NCI-H82 treated with DMSO at 0.1 percent for 48 hours (cell line): ENCODE measurements around the gene RBM5.

Source experiments
- DNase-seq: peaks from one replicate; lab custom pipeline; 2025; ENCODE audit not compliant: unreplicated experiment; lab: John Stamatoyannopoulos, UW

Gene RBM5

GRCh38 chr3:50138266-50139200 is 49.8 kb downstream of the RBM5 start:
- peak; percentile 74 for DNase-seq

DNA sequence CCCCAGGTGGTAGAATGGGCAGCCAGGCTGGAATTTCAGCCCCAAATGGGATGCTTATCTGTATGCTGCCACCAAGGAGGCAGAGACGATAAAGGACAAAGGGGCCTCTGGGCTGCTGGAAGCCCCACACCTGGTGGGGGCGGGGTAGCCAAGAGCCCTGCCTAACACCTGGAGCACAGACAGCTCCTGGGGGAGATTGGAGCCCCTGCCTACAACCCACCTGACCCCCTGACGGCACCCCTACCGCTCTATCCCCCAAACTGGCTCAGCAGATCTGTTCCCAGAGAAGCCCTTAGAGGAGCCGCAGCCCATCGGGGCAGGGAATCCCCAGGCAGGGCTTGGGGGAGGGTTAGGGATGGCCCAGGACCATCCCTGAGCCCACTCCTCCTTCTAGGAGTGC is 50.6 kb downstream of the RBM5 start:
- DNase-seq = no peak

DNA sequence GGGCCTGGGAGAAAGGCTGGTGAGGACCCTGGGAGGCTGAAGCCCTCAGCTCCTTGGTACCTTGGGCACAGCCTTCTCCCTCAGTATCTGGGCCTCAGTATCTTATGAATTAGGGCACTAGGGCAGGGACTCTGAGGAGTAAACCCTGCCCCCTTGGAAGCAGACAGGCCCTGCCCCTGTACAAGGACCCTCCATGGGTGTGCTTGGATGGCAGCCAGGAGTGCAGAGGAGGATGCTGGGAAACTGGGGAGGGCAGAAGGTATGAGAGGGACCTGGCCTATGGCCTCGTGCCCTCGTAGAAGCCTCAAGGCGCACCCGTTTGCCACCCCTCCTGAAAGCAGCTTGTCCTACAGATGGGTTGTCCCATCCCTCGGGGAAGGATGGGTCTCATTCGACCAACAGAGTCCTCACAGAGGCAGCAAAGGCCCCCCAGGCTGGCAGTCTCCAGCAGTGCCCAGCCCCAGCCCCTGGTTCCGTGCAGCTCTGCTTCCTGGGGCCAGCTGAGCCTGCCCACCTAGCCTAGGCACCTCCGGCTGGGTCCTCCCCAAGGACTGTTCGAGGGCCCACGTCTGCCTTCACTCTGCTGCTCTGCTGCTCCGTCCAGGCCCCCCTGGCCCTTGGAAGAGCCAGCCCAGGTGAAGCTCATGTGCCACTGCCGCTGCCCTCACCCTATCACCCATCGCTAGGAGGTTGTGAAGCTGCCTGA is 51.2 kb downstream of the RBM5 start:
- DNase-seq = no peak

DNA sequence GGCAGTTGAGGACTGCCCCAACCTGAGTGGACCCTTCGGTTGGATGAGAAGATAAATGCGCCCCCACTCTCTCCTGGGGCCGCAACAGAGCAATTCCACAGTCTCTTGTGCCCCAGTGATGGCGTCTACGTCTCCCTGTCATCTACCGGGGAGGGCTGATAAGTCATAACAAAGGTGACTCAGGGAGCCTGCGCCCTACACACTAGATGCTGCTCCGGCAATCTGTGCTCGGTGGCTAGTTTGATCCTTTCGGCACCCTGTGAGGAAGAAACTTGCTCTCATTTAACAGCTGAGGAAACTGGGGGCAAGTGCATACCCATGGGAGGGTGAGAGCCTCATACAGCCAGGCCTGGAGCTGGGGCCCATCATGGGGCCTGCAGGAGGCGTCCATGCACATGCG is 52.3 kb downstream of the RBM5 start:
- DNase-seq = no peak

DNA sequence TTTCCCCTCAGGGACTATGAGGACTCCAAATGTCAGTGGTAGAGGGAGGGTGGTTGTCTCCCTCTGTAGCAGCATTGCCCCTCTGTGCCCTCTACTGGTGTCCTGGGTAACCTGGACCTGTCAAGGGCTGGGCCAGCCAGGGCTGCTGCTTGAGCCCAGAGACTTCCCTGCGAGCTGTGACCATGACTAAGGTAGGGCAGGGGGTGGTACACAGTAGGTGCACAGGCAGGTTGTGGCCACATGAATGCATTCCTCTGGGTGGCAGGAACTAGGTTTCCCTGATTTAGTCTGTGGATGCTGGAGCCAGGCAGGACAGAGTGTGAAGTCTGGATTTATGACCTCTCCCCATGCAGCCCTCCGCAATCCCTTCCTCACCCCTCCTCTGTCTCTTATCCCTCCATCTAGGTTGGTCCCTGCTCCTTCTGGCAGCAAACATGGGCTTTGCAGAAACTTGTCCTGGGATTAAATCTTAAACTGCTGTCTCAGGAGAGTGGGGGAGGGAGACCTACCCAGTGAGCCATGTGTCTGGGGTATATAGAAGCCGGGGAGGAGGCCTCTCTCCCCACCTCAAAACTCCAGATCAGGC is 57.7 kb downstream of the RBM5 start:
- peak; percentile 95 for DNase-seq

GRCh38 chr3:50147016-50147415 is 58.3 kb downstream of the RBM5 start:
- no peak for DNase-seq

GRCh38 chr3:50147447-50147846 is 58.7 kb downstream of the RBM5 start:
- no peak for DNase-seq

DNA sequence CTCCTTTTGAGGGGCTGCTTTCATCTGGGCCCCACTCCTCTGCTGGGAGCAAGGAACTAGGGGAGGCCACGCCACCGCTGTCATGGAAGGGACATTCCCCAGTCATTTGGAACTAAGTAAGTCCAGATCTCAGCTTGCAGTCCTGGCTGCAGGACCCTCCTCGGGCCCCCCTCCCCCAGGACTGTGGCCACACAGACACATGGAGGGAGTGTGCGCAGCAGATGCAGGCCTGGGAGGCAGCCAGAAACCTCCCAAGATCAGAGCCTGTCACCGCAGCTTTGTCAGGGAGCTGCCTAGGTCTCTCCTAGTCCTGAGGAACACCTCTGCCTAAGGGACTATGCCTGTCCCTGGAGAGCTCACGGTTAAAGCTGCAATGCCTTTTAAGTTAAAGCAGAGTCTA is 59.1 kb downstream of the RBM5 start:
- no peak for DNase-seq

DNA sequence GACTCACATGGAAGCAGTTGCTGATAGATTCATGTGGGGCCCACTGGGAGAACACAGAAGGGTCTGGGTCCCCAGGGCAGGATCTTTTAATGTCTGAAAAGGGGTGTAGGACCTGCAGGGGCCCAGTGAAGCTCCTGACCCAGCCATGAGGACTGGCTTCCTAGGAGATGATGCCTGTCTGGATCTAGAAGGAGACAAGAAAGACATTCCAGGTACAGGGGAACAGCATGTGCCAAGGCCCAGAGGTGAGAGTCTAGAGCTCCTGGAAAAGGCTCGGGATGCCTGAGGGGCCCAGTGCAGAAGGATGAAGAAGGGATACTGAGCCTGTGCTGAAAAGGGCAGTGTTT is 61.7 kb downstream of the RBM5 start:
- no peak for DNase-seq

DNA sequence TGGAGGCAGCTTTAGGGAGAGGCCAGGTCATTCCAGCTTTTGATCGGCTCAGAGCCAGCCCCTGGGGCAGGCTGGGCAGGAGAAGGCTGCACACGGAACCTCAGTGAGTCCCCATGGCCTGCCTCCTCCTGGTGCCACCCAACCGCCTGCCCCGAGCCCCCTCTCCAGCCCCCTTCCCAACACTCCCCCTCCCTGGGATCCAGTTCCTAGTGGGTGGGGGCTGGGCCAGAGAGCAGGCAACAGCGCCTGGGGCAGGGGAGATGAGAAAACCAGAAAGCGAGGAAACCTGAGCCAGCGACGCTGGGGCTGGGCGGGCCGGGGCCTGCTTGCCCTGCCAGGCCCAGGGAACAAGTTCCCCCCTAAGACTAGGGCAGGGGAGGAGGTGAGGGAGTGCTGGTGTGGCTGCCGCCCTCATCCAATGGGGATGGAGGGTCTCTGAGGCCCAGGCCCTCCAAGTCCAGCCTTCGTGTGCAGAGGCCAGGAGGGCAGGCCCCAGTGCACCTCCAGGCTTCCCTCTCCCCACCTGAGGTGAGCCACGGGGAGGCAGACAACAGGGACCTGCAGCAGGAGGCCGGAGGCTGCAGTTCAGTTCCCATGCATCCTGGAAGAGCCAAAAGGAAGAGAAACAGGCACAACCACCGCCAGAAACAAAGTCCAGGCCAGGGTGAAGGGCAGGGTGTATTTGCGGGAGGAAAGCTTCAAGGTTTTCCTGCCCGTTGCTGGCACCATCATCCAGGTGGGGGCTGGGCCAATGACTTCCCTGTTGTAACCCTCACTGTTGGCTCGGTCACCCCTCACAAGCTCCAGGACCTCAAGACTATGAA is 62.4 kb downstream of the RBM5 start:
- no peak for DNase-seq

DNA sequence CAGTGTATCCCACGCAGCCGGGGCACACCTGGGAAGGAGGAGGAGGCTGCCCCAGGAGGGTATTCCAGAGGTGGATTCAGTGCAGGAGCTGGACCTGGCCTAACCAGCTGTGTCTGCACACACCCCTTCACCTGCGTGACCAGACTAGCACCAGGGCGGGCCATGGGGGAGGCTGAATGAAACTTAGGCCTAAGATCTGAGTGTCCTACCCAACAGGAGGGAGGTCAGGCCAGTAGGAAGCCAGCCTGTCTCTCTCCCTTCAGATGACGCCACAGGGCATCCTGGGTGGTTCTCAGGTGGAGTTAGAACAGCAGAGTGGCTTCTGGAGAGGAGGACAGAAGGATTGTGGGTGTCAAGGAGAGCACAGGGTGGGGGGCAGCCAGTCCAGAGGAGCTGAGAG is 63.0 kb downstream of the RBM5 start:
- DNase-seq = no peak

- DNase-seq = no peak
These were observed 65.2 kb downstream of the RBM5 start for GRCh38 chr3:50153782-50154475.

- DNase-seq = no peak
These were observed 65.7 kb downstream of the RBM5 start for GRCh38 chr3:50154476-50154839.

- no peak for DNase-seq
These were observed 66.2 kb downstream of the RBM5 start, which contains the start of gene SEMA3F for GRCh38 chr3:50154840-50155490. Gene SEMA3F (plus strand): TSS chr3:50155324. CDS start chr3:50159623, 4,299 bp downstream.

DNA sequence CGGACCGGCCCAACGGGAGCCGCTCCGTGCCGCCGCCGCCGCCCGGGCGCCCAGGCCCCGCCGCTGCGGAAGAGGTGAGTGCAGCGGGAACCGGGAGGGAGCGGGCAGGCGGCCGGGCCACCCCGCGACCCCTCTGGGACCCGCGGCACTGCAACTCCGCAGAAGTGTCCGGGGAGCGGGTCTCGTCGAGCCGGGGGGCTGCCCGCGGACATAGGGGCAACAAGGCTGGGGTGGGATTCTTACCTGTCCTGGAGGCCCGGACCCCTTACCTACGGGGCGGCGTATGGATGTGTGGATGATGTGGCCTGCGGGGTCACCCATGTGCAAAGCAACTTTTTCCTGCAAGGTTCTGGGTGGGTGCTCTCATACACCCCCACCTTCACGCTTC is 66.8 kb downstream of the RBM5 start:
- no peak for DNase-seq

- no peak for DNase-seq
These were observed 67.2 kb downstream of the RBM5 start for GRCh38 chr3:50155891-50156290.

DNA sequence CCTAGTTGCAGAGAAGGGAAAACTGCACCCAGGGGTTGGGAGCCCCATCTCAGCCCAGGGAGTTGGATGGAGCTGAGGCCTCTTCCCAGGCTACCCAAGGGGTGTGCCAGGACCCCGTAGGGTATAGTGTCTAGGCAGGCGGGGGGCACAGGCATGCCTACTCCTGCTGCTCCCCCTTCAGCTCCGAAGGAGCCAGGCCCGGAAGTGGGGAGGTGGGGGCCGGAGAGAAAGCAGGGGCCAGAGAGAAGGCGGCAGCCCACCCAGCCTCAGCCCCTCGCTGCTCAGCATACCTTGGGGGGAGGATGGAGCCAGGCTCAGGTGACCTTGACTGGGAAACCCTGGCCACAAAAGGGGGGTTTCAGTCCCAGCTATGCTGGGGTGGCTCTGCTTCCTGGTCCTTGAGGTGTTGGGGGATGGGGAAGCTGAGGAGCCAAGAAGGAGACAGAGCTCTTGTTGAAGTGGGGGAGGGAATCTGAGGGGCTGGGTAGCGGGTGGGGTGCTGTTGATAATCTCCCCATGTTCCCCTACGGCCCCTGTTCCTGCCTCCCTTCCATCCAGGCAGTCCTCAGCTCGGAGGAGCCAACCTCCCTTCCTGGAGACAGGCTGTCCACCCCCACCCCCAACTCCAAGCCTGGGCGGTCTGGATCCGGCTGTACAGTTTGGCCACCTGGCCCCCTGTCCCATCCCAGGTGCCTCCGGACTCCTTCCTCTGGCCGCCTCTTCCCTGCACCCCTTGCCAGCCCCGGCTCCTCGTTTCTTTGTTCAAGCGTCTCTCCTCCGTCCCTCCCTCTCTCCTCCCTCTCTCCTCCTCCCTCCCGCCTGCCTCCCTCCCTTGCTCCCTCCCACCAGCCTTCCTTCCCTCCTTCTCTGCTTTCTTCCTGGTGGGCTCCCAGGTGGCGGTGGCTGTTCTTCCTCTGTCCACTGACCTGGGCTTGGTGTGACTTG is 68.1 kb downstream of the RBM5 start:
- no peak for DNase-seq

DNA sequence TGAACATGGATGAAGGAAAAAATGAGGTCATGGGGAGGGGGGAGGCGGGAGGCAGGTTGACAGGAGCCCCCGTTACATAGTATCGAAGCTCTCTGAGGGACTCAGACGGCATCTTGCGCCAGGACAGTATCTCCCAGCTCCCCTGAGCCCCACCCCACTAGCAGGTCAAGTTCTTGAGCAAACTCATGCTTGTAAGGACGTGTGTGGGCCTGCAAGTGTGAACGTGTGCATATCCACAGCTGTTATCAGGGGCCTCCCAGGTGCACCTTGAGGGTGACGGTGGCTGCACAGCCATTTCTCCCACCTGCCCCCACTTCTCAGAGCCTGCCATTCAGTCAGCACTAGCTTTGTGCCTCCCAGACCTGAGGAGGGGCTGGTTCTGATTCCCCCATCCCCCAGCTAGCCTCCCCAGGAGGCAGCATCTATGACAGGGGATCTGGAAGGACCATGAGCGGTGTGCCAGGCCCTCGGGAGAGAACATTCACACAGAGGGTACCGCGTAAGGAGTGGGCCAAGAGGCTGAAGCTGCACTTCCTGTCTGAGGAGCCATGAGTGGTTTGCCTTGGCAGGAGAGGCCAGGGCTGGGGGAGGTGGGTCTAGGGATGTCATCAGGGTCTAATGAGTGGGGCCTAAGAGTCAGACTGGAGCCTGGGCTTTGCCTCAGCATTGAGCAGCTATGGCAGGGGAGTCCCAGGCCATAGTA is 69.3 kb downstream of the RBM5 start:
- no peak for DNase-seq
